HG02884 (cell line): ENCODE results near the gene ACTA1.
"Not testable (repeated sequence)": the region's sequence is repeated elsewhere in the genome, so short reads cannot be mapped to it uniquely, and the experiment has no call there.

Experiments used
- ATAC-seq: cut with Tn5 transposase; IDR thresholded peaks from one replicate; pipeline ENCODE4 v1.9.1; 2021; ENCODE audit warnings: mild to moderate bottlenecking, moderate library complexity; ENCODE audit not compliant: unreplicated experiment

The ACTA1 gene

GRCh38 chr1:229410370-229410691 is 23.6 kb downstream of the ACTA1 start:
- no peak for ATAC-seq

GRCh38 chr1:229409616-229410369 is 24.1 kb downstream of the ACTA1 start:
- ATAC-seq: no peak

GRCh38 chr1:229408458-229409037 is 25.3 kb downstream of the ACTA1 start:
- no peak for ATAC-seq

- ATAC-seq: no peak
Measured at GRCh38 chr1:229407206-229408026, 26.5 kb downstream of the ACTA1 start.

- no peak for ATAC-seq
Measured at GRCh38 chr1:229406798-229407197, 27.1 kb downstream of the ACTA1 start.

- ATAC-seq: no peak
Measured at GRCh38 chr1:229403573-229403972, 30.3 kb downstream of the ACTA1 start.

- ATAC-seq: no peak
Measured at GRCh38 chr1:229402993-229403392, 30.9 kb downstream of the ACTA1 start.

- ATAC-seq: not testable (repeated sequence)
Measured at GRCh38 chr1:229402329-229402728, 31.6 kb downstream of the ACTA1 start.

- ATAC-seq: no peak
Measured at GRCh38 chr1:229397762-229398161, 36.1 kb downstream of the ACTA1 start.

GRCh38 chr1:229396585-229397206 is 37.2 kb downstream of the ACTA1 start:
- ATAC-seq: no peak

- not testable (repeated sequence) for ATAC-seq
Measured at GRCh38 chr1:229394517-229394916, 39.4 kb downstream of the ACTA1 start.

- no peak for ATAC-seq
Measured at GRCh38 chr1:229392936-229393335, 41.0 kb downstream of the ACTA1 start.

- ATAC-seq: no peak
Measured at GRCh38 chr1:229390130-229390529, 43.8 kb downstream of the ACTA1 start.

GRCh38 chr1:229388897-229389580 is 44.9 kb downstream of the ACTA1 start:
- no peak for ATAC-seq

GRCh38 chr1:229385853-229386456 is 47.9 kb downstream of the ACTA1 start:
- no peak for ATAC-seq

- no peak for ATAC-seq
Measured at GRCh38 chr1:229384822-229385221, 49.1 kb downstream of the ACTA1 start.

- ATAC-seq: no peak
Measured at GRCh38 chr1:229383961-229384360, 49.9 kb downstream of the ACTA1 start.

GRCh38 chr1:229383188-229383587 is 50.7 kb downstream of the ACTA1 start:
- no peak for ATAC-seq
